Fibroblast of lung (primary cell): ENCODE measurements around the gene EIF2S1. TPM values are rescaled to one million over a fixed set of nuclear protein-coding genes. Genes with fewer than 3 reads are reported as not detected.
"Not testable (repeated sequence)": the region's sequence is repeated elsewhere in the genome, so short reads cannot be mapped to it uniquely, and the experiment has no call there.

Experiments
- DNase-seq, 2 donors: peaks; one replicate each; pipeline versions ENCODE4 v3.0.0 to v3.0.0-alpha.2; 2010; ENCODE audit warnings: low read depth in 2 of 2
- H2AFZ ChIP-seq: 2 replicates; pipeline ENCODE4 v1.5.1; 2012; ENCODE audit warnings: low read length, control low read depth, inconsistent platforms
- H3K27ac ChIP-seq: 2 replicates; pipeline ENCODE4 v1.5.1; 2011; ENCODE audit warnings: low read length, control low read depth; ENCODE audit not compliant: insufficient read depth
- H3K27me3 ChIP-seq: 2 replicates; pipeline ENCODE4 v1.5.1; 2011; ENCODE audit warnings: mild to moderate bottlenecking, low read length; ENCODE audit not compliant: control insufficient read depth, insufficient read depth
- H3K36me3 ChIP-seq: 2 replicates; pipeline ENCODE4 v1.5.1; 2011; ENCODE audit warnings: low read length; ENCODE audit not compliant: control insufficient read depth, insufficient read depth
- H3K4me1 ChIP-seq: 2 replicates; pipeline ENCODE4 v1.5.1; 2011; ENCODE audit warnings: low read length; ENCODE audit not compliant: control insufficient read depth, insufficient read depth; ENCODE audit errors: extremely low read depth
- H3K4me2 ChIP-seq: 2 replicates; pipeline ENCODE4 v1.5.1; 2011; ENCODE audit warnings: low read length, control low read depth; ENCODE audit not compliant: insufficient read depth; ENCODE audit errors: extremely low read depth
- H3K4me3 ChIP-seq, 4 experiments: fragments of 200-600 bp in 1 of 4; sonication (generic) in 1 of 4; replicated peaks in 1 of 4; 2 replicates each; pipeline ENCODE4 v1.5.1; 2011 to 2016; ENCODE audit warnings: low read length in 4 of 4, low read depth in 3 of 4, mild to moderate bottlenecking in 3 of 4, control low read depth in 2 of 4, inconsistent platforms in 1 of 4, mixed read lengths in 1 of 4; ENCODE audit not compliant: insufficient read depth in 1 of 4; ENCODE audit errors: control extremely low read depth in 1 of 4
- H3K79me2 ChIP-seq: 2 replicates; pipeline ENCODE4 v1.5.1; 2012; ENCODE audit warnings: mild to moderate bottlenecking, low read length, inconsistent platforms; ENCODE audit not compliant: control insufficient read depth, insufficient read depth
- H3K9ac ChIP-seq: 2 replicates; pipeline ENCODE4 v1.5.1; 2011; ENCODE audit warnings: mild to moderate bottlenecking, low read length, control low read depth; ENCODE audit not compliant: insufficient read depth
- H3K9me3 ChIP-seq: 2 replicates; pipeline ENCODE4 v1.5.1; 2012; ENCODE audit warnings: low read depth, low read length; ENCODE audit not compliant: control insufficient read depth, insufficient read depth
- H4K20me1 ChIP-seq: 2 replicates; pipeline ENCODE4 v1.5.1; 2011; ENCODE audit warnings: low read length; ENCODE audit not compliant: control insufficient read depth, insufficient read depth; ENCODE audit errors: extremely low read depth
- EZH2 ChIP-seq: IDR thresholded peaks from 2 replicates; pipeline ENCODE4 v1.5.1; 2012; ENCODE audit warnings: low read length, control low read depth, mild to moderate bottlenecking; ENCODE audit errors: missing control alignments
- polyA plus RNA-seq, 2 donors: library from polyadenylated mRNA; depleted of rRNA in 1 of 2; stranded (reverse) in 1 of 2; unstranded in 1 of 2; fragments of >200 nt; gene quantifications; 2 replicates each; pipeline ENCODE4 v1.2.1, GENCODE V29; 2011 to 2012; ENCODE audit warnings: missing spikeins in 1 of 2
- total RNA-seq: library from RNA; depleted of rRNA; stranded (reverse); fragments of >200 nt; gene quantifications from 2 replicates; pipeline ENCODE4 v1.2.1, GENCODE V29; 2014
- TF ChIP-seq, protein P1 (sequence below), 2 donors: IDR thresholded peaks in 1 of 2; conservative IDR thresholded peaks in 1 of 2; 1 replicate in 1 of 2; 2 replicates in 1 of 2; pipeline ENCODE4 v1.5.1; 2011 to 2012; ENCODE audit warnings: low read length in 2 of 2, control low read depth in 1 of 2, inconsistent platforms in 1 of 2, low read depth in 1 of 2, mild to moderate bottlenecking in 1 of 2

EIF2S1 gene
- total and polyA plus RNA-seq, 2 donors (not counting 1 experiment from before 2014, with no cell fraction given), result 180 to 182 TPM

DNA sequence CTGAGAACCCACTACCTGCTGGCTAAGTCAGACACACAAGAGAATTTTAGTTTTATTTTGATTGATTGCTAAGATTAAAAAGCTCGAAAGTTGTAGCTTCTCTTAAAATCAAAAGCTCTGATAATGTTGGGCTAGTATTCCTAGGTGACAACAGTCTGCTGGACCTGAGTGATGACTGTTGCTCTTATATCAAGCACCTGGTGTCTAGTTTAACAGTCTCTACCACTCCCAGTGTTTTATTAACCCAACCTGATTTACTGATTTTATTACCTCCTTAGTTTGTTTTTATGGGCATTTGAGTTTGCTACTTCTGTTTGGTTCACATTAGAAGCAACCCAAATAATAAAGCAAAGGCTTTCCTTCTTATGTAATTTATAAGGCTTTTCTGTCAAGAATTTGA is 42.3 kb upstream of the EIF2S1 start:
- H3K36me3 ChIP-seq, result peaks cover 4% of the 10 kb centered on the region
- TF ChIP-seq, protein P1, sequence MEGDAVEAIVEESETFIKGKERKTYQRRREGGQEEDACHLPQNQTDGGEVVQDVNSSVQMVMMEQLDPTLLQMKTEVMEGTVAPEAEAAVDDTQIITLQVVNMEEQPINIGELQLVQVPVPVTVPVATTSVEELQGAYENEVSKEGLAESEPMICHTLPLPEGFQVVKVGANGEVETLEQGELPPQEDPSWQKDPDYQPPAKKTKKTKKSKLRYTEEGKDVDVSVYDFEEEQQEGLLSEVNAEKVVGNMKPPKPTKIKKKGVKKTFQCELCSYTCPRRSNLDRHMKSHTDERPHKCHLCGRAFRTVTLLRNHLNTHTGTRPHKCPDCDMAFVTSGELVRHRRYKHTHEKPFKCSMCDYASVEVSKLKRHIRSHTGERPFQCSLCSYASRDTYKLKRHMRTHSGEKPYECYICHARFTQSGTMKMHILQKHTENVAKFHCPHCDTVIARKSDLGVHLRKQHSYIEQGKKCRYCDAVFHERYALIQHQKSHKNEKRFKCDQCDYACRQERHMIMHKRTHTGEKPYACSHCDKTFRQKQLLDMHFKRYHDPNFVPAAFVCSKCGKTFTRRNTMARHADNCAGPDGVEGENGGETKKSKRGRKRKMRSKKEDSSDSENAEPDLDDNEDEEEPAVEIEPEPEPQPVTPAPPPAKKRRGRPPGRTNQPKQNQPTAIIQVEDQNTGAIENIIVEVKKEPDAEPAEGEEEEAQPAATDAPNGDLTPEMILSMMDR (conservative IDR thresholded peaks at IDR 0.05 in 1 of 2, IDR thresholded peaks at IDR 0.05 in 1 of 2; ENCODE audit: low read depth in 1 of 2, low read length in 2 of 2), result no peak
- TF ChIP-seq EZH2, result no peak
- H2AFZ ChIP-seq, result no peak overlapping the region
- H3K79me2 ChIP-seq, result no peaks in the 10 kb centered on the region
- no peak overlapping the region for H3K9ac ChIP-seq
- no peak overlapping the region for H3K27ac ChIP-seq
- H3K27me3 ChIP-seq, result no peaks in the 10 kb centered on the region
- no peak overlapping the region for H3K4me3 ChIP-seq
- no peak overlapping the region for H3K4me2 ChIP-seq
- no peak for DNase-seq
- H3K9me3 ChIP-seq, result no peaks in the 10 kb centered on the region
- no peaks in the 10 kb centered on the region for H4K20me1 ChIP-seq
- no peaks in the 10 kb centered on the region for H3K4me1 ChIP-seq

DNA sequence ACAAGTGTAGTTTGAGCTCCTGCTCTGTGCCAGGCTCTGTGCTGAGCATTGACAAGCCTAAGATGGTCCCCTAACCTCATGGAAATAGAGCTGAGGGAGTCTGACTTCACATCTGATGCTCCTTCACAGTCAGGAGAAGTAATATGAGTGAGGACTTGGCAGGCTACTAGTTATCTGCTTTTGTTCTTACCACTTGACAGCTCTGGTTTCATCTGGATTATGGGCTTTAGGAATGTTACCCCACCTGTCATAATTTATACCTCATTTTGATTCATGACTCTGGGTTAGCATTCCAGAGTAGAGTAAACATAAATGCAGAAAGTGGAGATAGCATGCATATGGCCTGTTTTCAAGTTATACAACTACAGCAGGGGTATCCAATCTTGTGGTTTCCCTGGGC is 41.0 kb upstream of the EIF2S1 start:
- Histone ChIP-seq H3K36me3 (peaks cover 4% of the 10 kb centered on the region), H3K4me3 (no peak overlapping the region), H4K20me1 (no peaks in the 10 kb centered on the region), H3K27me3 (no peaks in the 10 kb centered on the region), H2AFZ (no peak overlapping the region), H3K4me1 (no peaks in the 10 kb centered on the region), H3K79me2 (no peaks in the 10 kb centered on the region), H3K9ac (no peak overlapping the region), H3K4me2 (no peak overlapping the region), H3K9me3 (no peaks in the 10 kb centered on the region), H3K27ac (no peak overlapping the region)
- TF ChIP-seq, protein P1 (conservative IDR thresholded peaks at IDR 0.05 in 1 of 2, IDR thresholded peaks at IDR 0.05 in 1 of 2; ENCODE audit: low read depth in 1 of 2, low read length in 2 of 2), result no peak
- no peak for TF ChIP-seq EZH2
- DNase-seq, result peak; percentile 15 to 54

DNA sequence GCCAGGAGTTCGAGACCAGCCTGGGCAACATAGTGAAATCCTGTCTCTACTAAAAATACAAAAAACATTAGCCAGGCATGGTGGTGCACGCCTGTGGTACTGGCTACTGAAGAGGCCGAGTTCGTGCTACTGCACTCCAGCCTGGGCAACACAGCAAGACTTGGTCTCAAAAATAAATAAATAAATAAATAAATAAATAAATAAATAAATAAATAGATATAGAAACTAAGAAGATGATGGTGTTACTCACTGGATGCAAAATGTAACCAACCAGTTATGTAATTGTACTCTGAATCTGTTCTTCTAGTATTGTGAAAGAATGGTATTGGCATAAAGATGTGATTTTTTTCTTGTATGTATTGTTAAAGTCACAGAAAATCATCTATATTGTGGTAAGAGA is 30.5 kb upstream of the EIF2S1 start:
- H3K27me3 ChIP-seq, H3K9me3 ChIP-seq, H3K79me2 ChIP-seq, H3K27ac ChIP-seq, H3K4me2 ChIP-seq, H3K36me3 ChIP-seq, H3K9ac ChIP-seq, H3K4me3 ChIP-seq, H2AFZ ChIP-seq, DNase-seq, H4K20me1 ChIP-seq, H3K4me1 ChIP-seq: not testable (repeated sequence)
